H1 (cell line): ENCODE measurements around the gene SRSF8. TPM values are rescaled to one million over a fixed set of nuclear protein-coding genes. Genes with fewer than 3 reads are reported as not detected.

Source experiments
- CTCF ChIA-PET: fragments of 300-600 bp; sonication (Branson Sonifier 250); formaldehyde crosslinking; loops from one replicate; lab custom pipeline; 2021; ENCODE audit not compliant: partially characterized antibody; lab: Charles Lee
- POLR2A ChIA-PET: fragments of 300-600 bp; sonication (Branson Sonifier 250); formaldehyde crosslinking; loops from one replicate; lab custom pipeline; 2021; ENCODE audit warnings: inconsistent platforms; ENCODE audit not compliant: partially characterized antibody; lab: Charles Lee
- DNase-seq, 2 experiments: peaks; one replicate each; pipeline versions ENCODE4 v3.0.0 to v3.0.0-alpha.2; 2010 to 2022; ENCODE audit warnings: low spot score in 2 of 2, low read depth in 1 of 2, mixed read lengths in 1 of 2
- FAIRE-seq: peaks from 2 replicates; lab custom pipeline; 2011; peaks lifted over from hg19 to GRCh38; lab: Jason Lieb, UNC
- H2AFZ ChIP-seq: 2 replicates; pipeline ENCODE4 v1.8.1; 2012; ENCODE audit warnings: low read length, inconsistent platforms
- H2AK5ac ChIP-seq: 2 replicates; pipeline ENCODE4 v1.6.1; 2013; ENCODE audit warnings: low read depth, low read length
- H2BK120ac ChIP-seq: replicated peaks from 2 replicates; pipeline ENCODE3; 2013; ENCODE audit warnings: low read depth, low read length, inconsistent platforms
- H2BK12ac ChIP-seq: 2 replicates; pipeline ENCODE4 v1.6.1; 2013; ENCODE audit warnings: low read depth, low read length
- H2BK15ac ChIP-seq: 2 replicates; pipeline ENCODE4 v1.6.1; 2013; ENCODE audit warnings: low read length
- H2BK20ac ChIP-seq: 2 replicates; pipeline ENCODE4 v1.6.1; 2013; ENCODE audit warnings: low read length
- H2BK5ac ChIP-seq: 2 replicates; pipeline ENCODE4 v1.6.1; 2013; ENCODE audit warnings: low read depth, low read length
- H3K14ac ChIP-seq: 2 replicates; pipeline ENCODE4 v1.6.1; 2013; ENCODE audit warnings: inconsistent platforms; ENCODE audit not compliant: insufficient read length
- H3K18ac ChIP-seq: 2 replicates; pipeline ENCODE4 v1.6.1; 2013; ENCODE audit warnings: low read length; ENCODE audit errors: extremely low read depth
- H3K23ac ChIP-seq: 2 replicates; pipeline ENCODE4 v1.6.1; 2013; ENCODE audit warnings: inconsistent platforms; ENCODE audit not compliant: insufficient read length
- H3K23me2 ChIP-seq: 2 replicates; pipeline ENCODE4 v1.6.1; 2013; ENCODE audit warnings: low read depth, low read length
- H3K27ac ChIP-seq: 2 replicates; pipeline ENCODE4 v1.6.1; 2011; ENCODE audit warnings: low read depth, low read length, inconsistent platforms
- H3K27me3 ChIP-seq, 4 experiments: replicated peaks in 1 of 4; 1 replicate in 1 of 4; 2 replicates in 3 of 4; pipeline versions ENCODE4 v1.6.1 to v1.8.1; 2011 to 2013; ENCODE audit warnings: low read length in 3 of 4, mild to moderate bottlenecking in 3 of 4, inconsistent platforms in 2 of 4, mixed read lengths in 2 of 4, moderate library complexity in 1 of 4; ENCODE audit not compliant: control insufficient read depth in 3 of 4, insufficient read depth in 3 of 4; ENCODE audit errors: extremely low read depth in 1 of 4
- H3K36me3 ChIP-seq, 4 experiments: 2 replicates each; pipeline versions ENCODE4 v1.6.1 to v1.8.1; 2011 to 2013; ENCODE audit warnings: mild to moderate bottlenecking in 4 of 4, low read length in 3 of 4, moderate library complexity in 2 of 4, control low read depth in 1 of 4, inconsistent platforms in 1 of 4; ENCODE audit not compliant: insufficient read depth in 4 of 4, control insufficient read depth in 2 of 4
- H3K4ac ChIP-seq: replicated peaks from 2 replicates; pipeline ENCODE3; 2013; ENCODE audit warnings: low read length, low read depth, mixed read lengths, inconsistent platforms; ENCODE audit not compliant: insufficient read length
- H3K4me1 ChIP-seq, 4 experiments: replicated peaks in 1 of 4; 1 replicate in 1 of 4; 2 replicates in 3 of 4; pipeline versions ENCODE4 v1.6.1 to v1.8.1; 2011 to 2013; ENCODE audit warnings: low read length in 3 of 4, inconsistent platforms in 2 of 4, mixed read lengths in 1 of 4; ENCODE audit not compliant: insufficient read depth in 4 of 4, control insufficient read depth in 3 of 4
- H3K4me2 ChIP-seq, 2 experiments: 2 replicates each; pipeline versions ENCODE4 v1.6.1 to v1.8.1; 2011 to 2013; ENCODE audit warnings: low read depth in 2 of 2, low read length in 2 of 2, control low read depth in 1 of 2, inconsistent platforms in 1 of 2, mild to moderate bottlenecking in 1 of 2; ENCODE audit not compliant: insufficient read depth in 1 of 2
- H3K4me3 ChIP-seq, 4 experiments: fragments of 200-600, 300-600 bp in 1 of 4; sonication (generic), shearing (Covaris generic), sonication (Bioruptor Twin) in 1 of 4; 2 replicates each; pipeline versions ENCODE4 v1.5.1 to v1.8.1; 2011 to 2016; ENCODE audit warnings: low read length in 4 of 4, low read depth in 3 of 4, control low read depth in 2 of 4, inconsistent platforms in 2 of 4, mild to moderate bottlenecking in 2 of 4, mixed read lengths in 1 of 4, moderate library complexity in 1 of 4; ENCODE audit not compliant: insufficient read depth in 2 of 4; ENCODE audit errors: extremely low read depth in 1 of 4
- H3K56ac ChIP-seq: replicated peaks from 2 replicates; pipeline ENCODE3; 2013; ENCODE audit warnings: low read depth, mild to moderate bottlenecking, mixed read lengths, low read length, inconsistent platforms; ENCODE audit not compliant: insufficient read length
- H3K79me1 ChIP-seq: 2 replicates; pipeline ENCODE4 v1.6.1; 2013; ENCODE audit warnings: low read depth, low read length, control low read depth
- H3K79me2 ChIP-seq, 2 experiments: 2 replicates each; pipeline versions ENCODE4 v1.6.1 to v1.8.1; 2012 to 2013; ENCODE audit warnings: low read length in 2 of 2, mild to moderate bottlenecking in 2 of 2, inconsistent platforms in 1 of 2; ENCODE audit not compliant: insufficient read depth in 2 of 2, control insufficient read depth in 1 of 2
- H3K9ac ChIP-seq, 4 experiments: replicated peaks in 1 of 4; 1 replicate in 1 of 4; 2 replicates in 3 of 4; pipeline versions ENCODE4 v1.6.1 to v1.8.1; 2011 to 2013; ENCODE audit warnings: low read depth in 3 of 4, low read length in 3 of 4, control low read depth in 2 of 4, mild to moderate bottlenecking in 2 of 4, moderate library complexity in 2 of 4, inconsistent platforms in 1 of 4; ENCODE audit errors: extremely low read depth in 1 of 4
- H3K9me3 ChIP-seq, 2 experiments: 2 replicates each; pipeline versions ENCODE4 v1.6.1 to v1.8.1; 2012 to 2013; ENCODE audit warnings: mild to moderate bottlenecking in 2 of 2, moderate library complexity in 2 of 2, control low read depth in 1 of 2, inconsistent platforms in 1 of 2, low read depth in 1 of 2, low read length in 1 of 2, mixed read lengths in 1 of 2; ENCODE audit not compliant: insufficient read depth in 2 of 2
- H4K20me1 ChIP-seq, 2 experiments: replicated peaks in 1 of 2; 2 replicates each; pipeline versions ENCODE3 to v1.8.1; 2011 to 2013; ENCODE audit warnings: inconsistent platforms in 2 of 2, low read length in 2 of 2, mild to moderate bottlenecking in 1 of 2; ENCODE audit not compliant: insufficient read depth in 2 of 2, control insufficient read depth in 1 of 2
- H4K5ac ChIP-seq: 2 replicates; pipeline ENCODE4 v1.6.1; 2013; ENCODE audit warnings: low read length, low read depth, mixed read lengths, inconsistent platforms; ENCODE audit not compliant: insufficient read length
- H4K8ac ChIP-seq: 2 replicates; pipeline ENCODE4 v1.8.0; 2013; ENCODE audit warnings: mild to moderate bottlenecking, moderate library complexity, low read length, inconsistent platforms; ENCODE audit not compliant: insufficient read depth; ENCODE audit errors: extremely low read depth
- H4K91ac ChIP-seq: replicated peaks from 2 replicates; pipeline ENCODE3; 2013; ENCODE audit warnings: low read length, mixed read lengths, inconsistent platforms; ENCODE audit not compliant: insufficient read length
- ATF3 ChIP-seq: IDR thresholded peaks from 2 replicates; pipeline ENCODE4 v1.6.1; 2011; ENCODE audit warnings: low read depth, mild to moderate bottlenecking, low read length; ENCODE audit not compliant: insufficient read depth
- CEBPB ChIP-seq: IDR thresholded peaks from 2 replicates; pipeline ENCODE4 v1.6.1; 2012; ENCODE audit warnings: low read depth, low read length
- EGR1 ChIP-seq: IDR thresholded peaks from 2 replicates; pipeline ENCODE4 v1.6.1; 2011; ENCODE audit warnings: low read depth, low read length, borderline replicate concordance
- JUN ChIP-seq: IDR thresholded peaks from 2 replicates; pipeline ENCODE4 v1.6.1; 2011; ENCODE audit warnings: low read depth, mild to moderate bottlenecking, improper control_type of control experiment, low read length
- MAFK ChIP-seq: IDR thresholded peaks from 2 replicates; pipeline ENCODE4 v1.6.1; 2012; ENCODE audit warnings: low read depth, mild to moderate bottlenecking, improper control_type of control experiment, low read length
- WGBS, 2 experiments: shearing (Covaris generic) in 1 of 2; methylation state at CpG; one replicate each; pipeline versions ENCODE4 v1.1.6 to v1.1.7; 2013 to 2015; ENCODE audit warnings: low lambda C conversion rate in 2 of 2, mixed read lengths in 2 of 2, inconsistent platforms in 1 of 2, low coverage in 1 of 2, missing lambda C conversion rate in 1 of 2; ENCODE audit not compliant: insufficient replicate concordance in 2 of 2, insufficient coverage in 1 of 2, insufficient read length in 1 of 2; ENCODE audit errors: extremely low coverage in 1 of 2, missing lambda C conversion rate in 1 of 2; 5-methylcytosine and 5-hydroxymethylcytosine counted together
- polyA plus RNA-seq, 7 experiments: library from polyadenylated mRNA; depleted of rRNA in 3 of 7; stranded (reverse) in 5 of 7; unstranded in 2 of 7; fragments of >200 nt in 5 of 7; fragments of 200-250 nt in 2 of 7; gene quantifications; 1 replicate in 5 of 7; 2 replicates in 1 of 7; 4 replicates in 1 of 7; pipeline versions ENCODE4 v1.2.1 to v1.2.3, GENCODE V29; 2011 to 2013; ENCODE audit warnings: missing spikeins in 2 of 7, mixed read lengths in 2 of 7
- total RNA-seq: library from RNA; stranded (reverse); fragmentation: NEBNext Ultra II Directional; extraction: Animal tissue kit (Norgen Biotek cat#: 25700); gene quantifications from 2 replicates; pipeline ENCODE4 v1.2.1, GENCODE V29; 2021
- TF ChIP-seq, protein P1 (sequence below): IDR thresholded peaks from 2 replicates; pipeline ENCODE4 v1.6.1; 2012; ENCODE audit warnings: inconsistent platforms

The SRSF8 gene
- total and polyA plus RNA-seq, 2 of the 8 experiments (the other 6 are each of a cell fraction or from before 2014, with no cell fraction given) = 13.2 to 18.5 TPM

GRCh38 chr11:95024958-95025357, 41.8 kb upstream of the SRSF8 start, which contains the start of gene KDM4E:
Gene KDM4E, plus strand, starts transcription at chr11:95025258. Its CDS starts 300 bp downstream, at chr11:95025558.
- H2BK5ac ChIP-seq = no peak within 1 kb of the TSS
- POLR2A ChIA-PET = no interaction called here

More at GRCh38 chr11:95024958-95025357, 41.8 kb upstream of the SRSF8 start, which contains the start of gene KDM4E:
- Histone ChIP-seq H4K5ac (no peak within 1 kb of the TSS), H2BK120ac (no peak within 1 kb of the TSS), H3K4me3 (no peak within 1 kb of the TSS), H3K27me3 (no peaks in the 10 kb centered on the region), H3K27ac (no peak within 1 kb of the TSS), H4K8ac (no peak within 1 kb of the TSS; the same call in 1 of the 2 replicates), H2BK12ac (no peak within 1 kb of the TSS), H3K9ac (no peak within 1 kb of the TSS), H3K14ac (no peak within 1 kb of the TSS), H3K23me2 (no peaks in the 10 kb centered on the region), H3K23ac (no peak within 1 kb of the TSS), H4K20me1 (no peaks in the 10 kb centered on the region), H3K36me3 (no peaks in the 10 kb centered on the region), H3K56ac (no peak within 1 kb of the TSS), H3K9me3 (0 out of 4 replicates have a peak, but pooled peaks cover 0 to 3% of the 10 kb centered on the region in 2 experiments), H2BK20ac (no peak within 1 kb of the TSS), H3K4me2 (no peak within 1 kb of the TSS), H3K4ac (no peak within 1 kb of the TSS), H3K79me1 (no peaks in the 10 kb centered on the region), H2AFZ (no peak within 1 kb of the TSS), H3K18ac (no peak within 1 kb of the TSS), H2BK15ac (no peak within 1 kb of the TSS), H2AK5ac (no peak within 1 kb of the TSS), H3K4me1 (no peaks in the 10 kb centered on the region), H4K91ac (no peak within 1 kb of the TSS), H3K79me2 (no peaks in the 10 kb centered on the region)
- CTCF ChIA-PET = interaction anchor here (0.5 kb wide), 1 partner anchor 141 kb away, joined by 3 read pairs; no protein-coding TSS in a partner anchor
- TF ChIP-seq CEBPB (no peak), JUN (no peak), EGR1 (no peak), MAFK (no peak), ATF3 (no peak)
- TF ChIP-seq, protein P1, sequence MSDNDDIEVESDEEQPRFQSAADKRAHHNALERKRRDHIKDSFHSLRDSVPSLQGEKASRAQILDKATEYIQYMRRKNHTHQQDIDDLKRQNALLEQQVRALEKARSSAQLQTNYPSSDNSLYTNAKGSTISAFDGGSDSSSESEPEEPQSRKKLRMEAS = no peak
- FAIRE-seq = no peak
- DNase-seq = no peak
- 94% methylated on average over 1 of the region's 1 CpG; no CpG with 5 or more reads in 1 of the 2 experiments for WGBS, 2 experiments
